ENCODE results near the gene ZNF558.

ZNF558 gene

DNA sequence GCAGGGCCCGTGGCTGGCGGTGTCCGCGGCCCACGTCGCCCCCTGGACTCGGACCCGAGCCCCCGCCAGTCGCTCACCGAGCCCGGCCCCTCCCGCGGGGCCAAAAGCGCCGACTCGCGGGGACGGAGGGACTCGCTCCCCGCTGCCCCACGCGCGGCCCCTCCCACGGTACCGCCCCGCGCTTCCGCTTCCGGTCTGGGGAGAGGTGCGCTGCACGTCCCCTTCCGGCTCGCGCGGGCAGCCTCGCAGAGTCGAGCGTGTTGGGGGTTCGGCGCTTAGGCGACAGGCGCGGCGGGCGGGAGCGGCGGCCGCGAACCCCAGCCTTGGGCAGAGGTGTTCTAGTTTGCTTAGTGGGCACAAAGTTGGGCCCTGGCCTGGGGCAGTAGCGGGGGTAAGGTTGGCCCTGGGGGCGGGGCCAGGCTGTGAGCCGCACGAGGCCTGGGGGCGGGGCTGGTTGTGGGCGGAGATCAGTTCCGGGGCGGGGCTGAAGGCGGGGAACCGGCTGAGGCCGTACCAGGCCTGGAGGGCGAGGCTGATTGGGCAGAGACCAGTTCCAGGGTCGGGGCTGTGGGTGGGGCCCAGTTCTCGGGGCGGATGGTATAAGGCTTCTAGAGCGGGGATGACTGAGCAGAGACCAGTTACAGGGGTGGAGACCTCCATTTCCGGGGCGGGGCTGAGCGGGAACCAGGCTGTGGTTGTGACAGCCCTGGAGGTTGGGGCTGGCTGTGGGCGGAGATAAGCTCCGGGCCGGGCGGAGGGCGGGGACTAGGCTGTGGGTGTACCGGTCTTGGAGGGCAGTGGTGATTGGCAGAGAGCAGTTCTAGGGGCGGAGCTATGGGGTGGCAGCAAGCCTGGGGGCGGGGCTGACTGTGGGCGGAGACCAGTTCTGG is at the start of gene ZNF558, which contains the start of gene MBD3L1:
Gene ZNF558, minus strand, starts transcription at position 173 of the 890 bp plus-strand sequence. CDS start 9,645 bp downstream, outside the sequence.
Gene MBD3L1, plus strand, starts transcription at position 246 of the 890 bp plus-strand sequence. CDS start 10,302 bp downstream, outside the sequence.
- DNase-seq (ENCODE audit: low read depth) = peak; percentile 99

DNA sequence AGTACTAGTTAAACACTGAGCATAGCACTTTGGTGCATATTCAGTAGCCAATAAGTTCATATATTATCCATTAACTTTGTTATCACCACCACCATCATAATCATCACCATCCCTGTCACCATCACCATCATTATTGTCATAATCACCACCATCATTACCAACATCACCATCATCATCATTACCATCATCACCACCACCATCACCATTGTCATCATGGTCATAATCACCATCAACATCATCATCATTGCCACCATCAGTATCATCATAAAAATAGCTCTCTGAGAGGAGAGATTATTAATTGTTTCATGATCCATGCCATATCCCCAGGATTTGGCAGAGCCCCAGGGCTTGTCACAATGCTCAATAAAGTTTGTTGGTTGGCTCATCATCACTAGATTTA is 49.4 kb upstream of the ZNF558 start:
- no peak for DNase-seq (ENCODE audit: low read depth)

DNA sequence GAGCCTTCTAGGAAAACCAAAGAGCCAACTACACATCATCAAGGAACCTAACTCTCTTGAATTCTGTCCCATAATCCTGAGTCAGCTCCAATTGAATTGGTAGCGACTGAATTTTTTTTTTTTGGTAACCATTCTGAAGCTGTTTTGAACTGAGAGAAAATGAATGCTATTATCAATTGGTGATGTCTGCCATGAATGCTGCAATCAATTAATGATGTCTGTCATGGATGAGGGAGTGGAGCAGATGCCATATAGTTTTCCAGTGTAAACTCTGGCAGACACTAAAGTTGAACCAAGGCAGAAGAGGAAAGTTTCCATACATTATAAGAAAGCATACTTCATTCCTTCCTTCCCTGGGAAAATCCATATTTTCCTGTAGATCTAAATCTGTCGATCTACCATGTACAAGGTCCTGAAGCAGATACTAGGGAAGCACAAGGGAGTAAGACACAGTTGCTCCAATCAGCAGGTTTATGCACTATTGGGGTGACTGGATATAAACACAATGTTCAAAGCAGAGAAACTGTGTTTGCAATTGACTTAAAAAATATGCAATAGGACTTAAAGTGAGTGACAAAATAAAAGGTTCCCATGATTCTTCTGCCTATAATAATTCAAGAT is 48.9 kb upstream of the ZNF558 start:
- DNase-seq (ENCODE audit: low read depth) = no peak

DNA sequence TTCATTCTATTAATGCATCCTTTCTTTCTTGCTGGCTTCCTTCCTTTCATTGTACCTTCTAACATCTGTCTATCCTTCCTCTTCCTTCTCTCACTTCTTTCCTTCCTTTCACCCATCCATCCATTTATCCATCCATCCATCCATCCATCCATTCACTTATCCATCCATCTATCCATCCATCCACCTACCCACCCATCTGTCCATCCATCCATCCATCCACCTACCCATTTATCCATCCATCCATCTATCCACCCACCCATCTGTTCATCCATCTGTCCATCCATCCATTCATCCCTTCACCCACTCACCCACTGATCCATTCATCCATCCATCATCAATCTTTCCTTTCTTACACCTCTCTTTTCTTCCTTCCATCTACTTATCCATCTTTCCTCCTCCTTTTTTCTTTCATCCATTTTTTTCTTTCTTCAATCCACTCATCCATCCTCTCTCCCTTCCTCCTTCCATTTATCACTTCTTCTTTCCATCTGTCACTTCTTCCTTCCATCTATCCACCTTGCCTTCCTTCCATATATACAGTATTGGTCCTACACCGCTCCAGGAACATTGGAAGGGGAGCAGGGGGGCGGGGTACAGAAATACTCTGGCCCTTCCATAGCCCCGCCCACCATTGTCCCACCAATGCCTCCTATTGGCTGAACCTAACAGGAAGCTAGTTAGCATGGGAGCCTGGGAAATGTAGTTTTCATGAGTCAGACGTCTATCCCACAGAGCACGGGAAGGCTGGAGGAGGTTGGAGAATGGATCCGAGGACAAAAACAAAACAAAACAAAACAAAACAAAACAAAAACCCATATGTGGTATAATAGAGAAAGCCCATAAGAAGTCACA is 46.0 kb upstream of the ZNF558 start:
- no peak for DNase-seq (ENCODE audit: low read depth)

DNA sequence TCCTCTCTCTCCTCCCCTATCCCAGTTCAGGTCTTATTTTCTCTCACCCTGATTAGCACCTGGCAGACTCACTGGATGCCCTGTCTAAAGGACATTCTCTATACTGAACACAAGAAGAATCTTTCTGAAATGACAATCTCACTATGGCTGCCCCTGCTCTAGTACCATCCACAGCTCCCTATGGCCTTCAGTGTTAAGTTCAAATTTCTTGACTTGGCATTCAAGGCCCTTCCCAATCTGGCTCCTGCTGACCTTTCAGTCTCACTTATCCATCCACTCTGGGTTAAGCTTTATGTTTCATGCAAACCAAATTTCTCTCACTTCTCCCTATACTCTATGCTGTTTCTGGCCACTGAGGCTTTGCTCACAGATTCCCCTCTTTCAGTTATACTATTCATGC is 34.2 kb upstream of the ZNF558 start:
- DNase-seq (ENCODE audit: low read depth) = no peak

- DNase-seq (ENCODE audit: low read depth) = no peak
Observed at GRCh38 chr19:8858260-8858659, 26.2 kb upstream of the ZNF558 start.

- no peak for DNase-seq (ENCODE audit: low read depth)
Observed at GRCh38 chr19:8850488-8850887, 18.4 kb upstream of the ZNF558 start.

DNA sequence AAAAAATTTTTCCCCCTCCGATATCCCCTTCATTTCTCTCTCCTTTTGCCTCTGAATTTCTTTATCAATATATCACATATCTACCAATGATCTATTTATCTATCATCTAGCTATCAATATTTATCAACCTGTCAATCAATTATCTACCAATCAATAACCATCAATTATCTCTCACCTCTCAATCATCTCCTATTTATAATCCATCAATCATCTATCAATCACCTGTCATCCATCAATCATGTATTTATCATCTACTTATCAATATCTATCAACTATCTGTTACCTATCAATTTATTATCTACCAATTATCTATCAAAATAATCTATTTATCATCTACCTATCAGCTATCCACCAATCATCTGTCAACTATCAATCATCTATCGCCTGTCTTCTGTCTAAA is 17.1 kb upstream of the ZNF558 start:
- no peak for DNase-seq (ENCODE audit: low read depth)

DNA sequence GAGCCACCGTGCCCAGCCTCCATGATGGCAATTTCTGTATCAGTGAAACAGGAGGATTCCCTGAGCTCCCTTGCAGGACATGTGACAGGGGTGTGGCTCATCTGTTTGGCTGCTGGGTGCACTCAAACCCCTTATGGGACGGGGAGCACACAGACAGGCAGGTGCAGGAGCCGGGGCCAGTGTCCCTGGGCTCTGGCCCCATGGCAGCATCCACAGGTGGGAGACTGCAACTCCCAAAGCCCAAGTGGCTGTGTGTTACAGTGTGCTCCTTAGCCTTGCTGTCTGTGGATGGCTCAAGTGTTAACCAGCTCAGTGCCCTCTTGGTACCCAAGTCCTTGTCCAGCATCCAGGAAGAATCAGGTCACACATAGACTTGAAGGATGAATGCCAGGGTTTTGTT is 14.7 kb upstream of the ZNF558 start:
- DNase-seq (ENCODE audit: low read depth) = no peak

DNA sequence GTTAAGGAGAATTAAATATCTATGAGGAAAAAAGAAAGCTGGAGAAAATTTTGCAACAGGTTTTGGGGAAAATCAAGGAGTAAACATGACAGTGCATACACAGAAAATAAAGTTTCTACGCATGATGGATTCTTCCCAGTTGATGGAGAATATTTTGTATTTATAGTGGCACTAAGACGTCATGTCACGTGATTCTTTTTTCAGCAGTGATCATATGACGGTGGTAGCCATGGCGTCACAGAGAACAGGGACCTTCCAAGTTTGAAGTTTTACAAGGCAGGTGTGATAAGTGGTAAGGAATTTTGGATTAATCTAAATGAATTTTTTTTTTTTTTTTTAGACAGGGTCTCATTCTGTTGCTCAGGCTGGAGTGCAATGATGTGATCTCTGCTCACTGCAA is 8.6 kb upstream of the ZNF558 start:
- no peak for DNase-seq (ENCODE audit: low read depth)

GRCh38 chr19:8835877-8836276 is 3.8 kb upstream of the ZNF558 start:
- DNase-seq (ENCODE audit: low read depth) = no peak

DNA sequence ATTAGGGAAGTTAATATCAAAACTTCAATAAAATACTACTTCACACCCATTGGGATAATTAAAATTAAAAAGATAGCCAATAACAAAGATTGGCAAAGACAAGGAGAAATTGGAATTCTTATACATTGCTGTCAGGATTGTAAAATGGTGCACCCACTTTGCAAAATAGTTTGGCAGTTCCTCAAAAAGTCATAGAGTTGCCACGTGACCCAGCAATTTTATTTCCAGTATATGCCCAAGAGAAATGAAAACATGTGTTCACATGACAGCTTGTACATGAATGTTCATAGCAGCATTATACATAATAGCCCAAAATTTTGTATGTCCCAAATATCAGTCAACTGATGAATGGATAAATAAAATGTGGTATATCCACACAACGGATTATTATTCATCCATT is 3.3 kb upstream of the ZNF558 start:
- no peak for DNase-seq (ENCODE audit: low read depth)

- DNase-seq (ENCODE audit: low read depth) = no peak
Observed at GRCh38 chr19:8831832-8832131, 322 bp downstream of the ZNF558 start.

GRCh38 chr19:8831373-8831772 is 731 bp downstream of the ZNF558 start:
- DNase-seq (ENCODE audit: low read depth) = no peak

- DNase-seq (ENCODE audit: low read depth) = no peak
Observed at GRCh38 chr19:8827277-8827676, 4.8 kb downstream of the ZNF558 start.

DNA sequence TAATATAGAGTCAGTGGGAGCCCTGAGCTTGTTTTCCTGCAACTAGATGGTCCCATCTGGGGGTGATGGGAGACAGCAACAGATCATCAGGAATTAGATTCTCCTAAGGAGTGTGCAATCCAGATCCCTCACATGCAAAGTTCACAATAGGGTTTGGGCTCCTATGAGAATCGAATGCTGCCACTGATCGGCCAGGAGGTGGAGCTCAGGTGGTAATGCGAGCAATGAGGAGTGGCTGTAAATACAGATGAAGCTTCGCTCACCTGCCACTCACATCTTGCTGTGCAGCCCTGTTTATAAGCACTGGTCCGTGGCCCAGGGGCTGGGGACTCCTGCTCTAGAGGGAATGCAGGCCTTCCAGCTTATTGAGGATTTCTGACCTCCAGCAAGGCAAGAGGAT is 5.7 kb downstream of the ZNF558 start:
- DNase-seq (ENCODE audit: low read depth) = no peak

DNA sequence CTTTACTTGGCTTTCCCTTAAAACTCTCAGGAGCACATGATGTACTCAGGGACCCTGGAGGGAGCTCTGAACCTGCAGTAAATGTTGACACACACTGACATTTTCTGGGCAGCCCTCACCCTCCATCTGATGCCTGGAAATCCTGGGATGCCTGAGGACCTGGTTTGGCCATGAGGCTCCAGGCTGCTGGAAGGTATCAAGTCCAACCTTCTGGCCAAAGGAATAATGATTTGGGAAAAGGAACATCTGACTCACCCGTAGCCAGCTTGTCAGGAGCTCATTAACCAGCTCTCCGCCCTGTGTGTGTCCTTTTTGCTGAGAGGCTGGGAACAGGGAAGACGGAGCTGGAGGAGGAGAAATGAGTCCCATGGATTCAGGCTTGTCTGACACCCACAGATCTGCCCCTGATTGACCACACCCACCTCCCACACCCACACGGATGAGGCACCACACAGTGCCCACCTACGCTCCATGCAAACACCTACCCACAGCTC is 10.3 kb downstream of the ZNF558 start:
- no peak for DNase-seq (ENCODE audit: low read depth)

- DNase-seq (ENCODE audit: low read depth) = no peak
Observed at GRCh38 chr19:8820234-8820633, 11.9 kb downstream of the ZNF558 start.

- DNase-seq (ENCODE audit: low read depth) = no peak
Observed at GRCh38 chr19:8815780-8816179, 16.3 kb downstream of the ZNF558 start.

- no peak for DNase-seq (ENCODE audit: low read depth)
Observed at GRCh38 chr19:8814176-8814575, 17.9 kb downstream of the ZNF558 start.

- no peak for DNase-seq (ENCODE audit: low read depth)
Observed at GRCh38 chr19:8811315-8812172, 20.6 kb downstream of the ZNF558 start.

- DNase-seq (ENCODE audit: low read depth) = no peak
Observed at GRCh38 chr19:8806661-8807060, 25.4 kb downstream of the ZNF558 start.
